Esophagus (tissue), 2 donors: ENCODE measurements around the gene C22orf15. TPM values are rescaled to one million over a fixed set of nuclear protein-coding genes. Genes with fewer than 3 reads are reported as not detected.

Source experiments
- polyA plus RNA-seq, 2 donors: library from polyadenylated mRNA; stranded (reverse); fragments of 200-250 nt; gene quantifications; one replicate each; pipeline ENCODE4 v1.2.3, GENCODE V29; 2013
- donor health status: healthy with polysubstance abuse.
- donor health status: Bipolar disorder and iron deficiency.

C22orf15 gene
- polyA plus RNA-seq, 2 donors = 0.14 TPM; not detected in 1

Other genes starting within 250 kb of the C22orf15 start
- gene IGLL1, start 182.7 kb upstream of the C22orf15 start, polyA plus RNA-seq = not detected
- gene DRICH1, start 130.7 kb upstream of the C22orf15 start, polyA plus RNA-seq = under 1 TPM; 0.15 to 0.57 TPM
- under 1 TPM; 0.40 to 0.73 TPM for gene RGL4, start 72.0 kb upstream of the C22orf15 start, polyA plus RNA-seq
- gene ZNF70, start 11.9 kb upstream of the C22orf15 start, polyA plus RNA-seq = under 1 TPM; 0.40 to 0.92 TPM
- gene VPREB3, start 8.6 kb upstream of the C22orf15 start, polyA plus RNA-seq = under 1 TPM; 0.45 to 0.98 TPM
- gene CHCHD10, start 5.0 kb downstream of the C22orf15 start, polyA plus RNA-seq = 100 to 1,000 TPM; 115 to 191 TPM
- gene MMP11, start 9.9 kb downstream of the C22orf15 start, polyA plus RNA-seq = under 1 TPM; 0.49 to 0.53 TPM
- gene SMARCB1, start 24.0 kb downstream of the C22orf15 start, polyA plus RNA-seq = 10 to 100 TPM; 32.1 to 51.6 TPM
- gene DERL3, start 76.0 kb downstream of the C22orf15 start, polyA plus RNA-seq = 1 to 10 TPM in 1 of 2 donors, under 1 TPM in 1; 0.58 to 1.1 TPM
- gene SLC2A11, start 94.9 kb downstream of the C22orf15 start, polyA plus RNA-seq = 1 to 10 TPM; 2.5 to 3.9 TPM
- 1,000 to 10,000 TPM in 1 of 2 donors, 100 to 1,000 TPM in 1; 706 to 1,271 TPM for gene MIF, start 131.4 kb downstream of the C22orf15 start, polyA plus RNA-seq
- 10 to 100 TPM in 1 of 2 donors, 1 to 10 TPM in 1; 2.8 to 74.1 TPM for gene GSTT2B, start 198.2 kb downstream of the C22orf15 start, polyA plus RNA-seq
- 1 to 10 TPM; 1.4 TPM for gene DDTL, start 203.9 kb downstream of the C22orf15 start, polyA plus RNA-seq
- gene DDT, start 211.5 kb downstream of the C22orf15 start, polyA plus RNA-seq = 100 to 1,000 TPM; 165 to 213 TPM
- gene GSTT2, start 217.1 kb downstream of the C22orf15 start, polyA plus RNA-seq = under 1 TPM; 0.11 to 0.92 TPM
- gene GSTT4, start 242.5 kb downstream of the C22orf15 start, polyA plus RNA-seq = not detected
- 10 to 100 TPM; 15.2 to 26.3 TPM for gene CABIN1, start 248.3 kb downstream of the C22orf15 start, polyA plus RNA-seq